HL-60 (cell line): Measurements from ENCODE around the gene CIAO1.

ENCODE experiments used
- DNase-seq, 2 experiments: peaks; one replicate each; pipeline ENCODE4 v3.0.0-alpha.2; 2010 to 2020; ENCODE audit warnings: low read depth in 1 of 2, low spot score in 1 of 2
- H3K27ac ChIP-seq: fragments of 250-450 bp; sonication (Bioruptor Pico); replicated peaks from 2 replicates; pipeline ENCODE4 v1.5.1; 2020; ENCODE audit warnings: mild to moderate bottlenecking, moderate library complexity
- H3K27me3 ChIP-seq: fragments of 250-450 bp; sonication (Bioruptor Pico); 2 replicates; pipeline ENCODE4 v1.5.1; 2021; ENCODE audit warnings: mild to moderate bottlenecking, moderate library complexity; ENCODE audit not compliant: insufficient read depth, poor library complexity, severe bottlenecking
- H3K4me3 ChIP-seq: replicated peaks from 2 replicates; pipeline ENCODE4 v1.5.1; 2011; ENCODE audit warnings: mild to moderate bottlenecking, control low read depth, low read length; ENCODE audit not compliant: insufficient read depth
- GABPA ChIP-seq: IDR thresholded peaks from 2 replicates; pipeline ENCODE4 v1.6.1; 2012; ENCODE audit warnings: low read depth
- POLR2AphosphoS5 ChIP-seq: IDR thresholded peaks from 2 replicates; pipeline ENCODE4 v1.6.1; 2012; ENCODE audit warnings: low read depth
- SPI1 ChIP-seq: IDR thresholded peaks from 2 replicates; pipeline ENCODE4 v1.6.1; 2012; ENCODE audit warnings: low read depth, mild to moderate bottlenecking, borderline replicate concordance
- TF ChIP-seq, protein P1 (sequence below): IDR thresholded peaks from one replicate; pipeline ENCODE4 v1.5.1; 2011; ENCODE audit warnings: low read length, control low read depth, inconsistent platforms; ENCODE audit not compliant: insufficient read depth
- TF ChIP-seq, protein P2 (sequence below): IDR thresholded peaks from 2 replicates; pipeline ENCODE4 v1.6.1; 2012; ENCODE audit warnings: low read depth; ENCODE audit not compliant: insufficient replicate concordance

CIAO1 gene

DNA sequence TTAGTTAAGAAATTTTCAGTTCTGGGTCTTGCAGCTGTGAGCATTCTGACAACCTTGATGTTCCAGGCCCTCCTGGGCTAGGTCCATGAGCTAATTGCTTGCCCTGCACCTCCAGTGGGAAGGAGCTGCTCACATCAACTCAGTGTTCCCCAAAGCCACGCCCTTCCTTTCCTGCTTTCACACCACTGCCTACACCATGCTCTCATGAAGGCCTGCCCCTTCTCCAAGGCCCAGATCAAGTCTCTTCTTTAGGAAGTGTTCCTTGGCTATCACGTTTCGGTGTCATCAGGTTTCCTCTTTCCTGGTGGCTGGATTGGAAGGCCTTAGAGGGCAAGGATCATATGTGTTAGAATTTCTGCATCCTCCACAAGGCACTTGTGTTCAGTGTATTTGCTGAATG lies 19.0 kb upstream of the CIAO1 start:
- DNase-seq: peak in 1 of 2 experiments; percentile 20
- TF ChIP-seq, protein P1, sequence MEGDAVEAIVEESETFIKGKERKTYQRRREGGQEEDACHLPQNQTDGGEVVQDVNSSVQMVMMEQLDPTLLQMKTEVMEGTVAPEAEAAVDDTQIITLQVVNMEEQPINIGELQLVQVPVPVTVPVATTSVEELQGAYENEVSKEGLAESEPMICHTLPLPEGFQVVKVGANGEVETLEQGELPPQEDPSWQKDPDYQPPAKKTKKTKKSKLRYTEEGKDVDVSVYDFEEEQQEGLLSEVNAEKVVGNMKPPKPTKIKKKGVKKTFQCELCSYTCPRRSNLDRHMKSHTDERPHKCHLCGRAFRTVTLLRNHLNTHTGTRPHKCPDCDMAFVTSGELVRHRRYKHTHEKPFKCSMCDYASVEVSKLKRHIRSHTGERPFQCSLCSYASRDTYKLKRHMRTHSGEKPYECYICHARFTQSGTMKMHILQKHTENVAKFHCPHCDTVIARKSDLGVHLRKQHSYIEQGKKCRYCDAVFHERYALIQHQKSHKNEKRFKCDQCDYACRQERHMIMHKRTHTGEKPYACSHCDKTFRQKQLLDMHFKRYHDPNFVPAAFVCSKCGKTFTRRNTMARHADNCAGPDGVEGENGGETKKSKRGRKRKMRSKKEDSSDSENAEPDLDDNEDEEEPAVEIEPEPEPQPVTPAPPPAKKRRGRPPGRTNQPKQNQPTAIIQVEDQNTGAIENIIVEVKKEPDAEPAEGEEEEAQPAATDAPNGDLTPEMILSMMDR: no peak
- TF ChIP-seq SPI1 (no peak), GABPA (no peak), POLR2AphosphoS5 (no peak)
- TF ChIP-seq, protein P2, sequence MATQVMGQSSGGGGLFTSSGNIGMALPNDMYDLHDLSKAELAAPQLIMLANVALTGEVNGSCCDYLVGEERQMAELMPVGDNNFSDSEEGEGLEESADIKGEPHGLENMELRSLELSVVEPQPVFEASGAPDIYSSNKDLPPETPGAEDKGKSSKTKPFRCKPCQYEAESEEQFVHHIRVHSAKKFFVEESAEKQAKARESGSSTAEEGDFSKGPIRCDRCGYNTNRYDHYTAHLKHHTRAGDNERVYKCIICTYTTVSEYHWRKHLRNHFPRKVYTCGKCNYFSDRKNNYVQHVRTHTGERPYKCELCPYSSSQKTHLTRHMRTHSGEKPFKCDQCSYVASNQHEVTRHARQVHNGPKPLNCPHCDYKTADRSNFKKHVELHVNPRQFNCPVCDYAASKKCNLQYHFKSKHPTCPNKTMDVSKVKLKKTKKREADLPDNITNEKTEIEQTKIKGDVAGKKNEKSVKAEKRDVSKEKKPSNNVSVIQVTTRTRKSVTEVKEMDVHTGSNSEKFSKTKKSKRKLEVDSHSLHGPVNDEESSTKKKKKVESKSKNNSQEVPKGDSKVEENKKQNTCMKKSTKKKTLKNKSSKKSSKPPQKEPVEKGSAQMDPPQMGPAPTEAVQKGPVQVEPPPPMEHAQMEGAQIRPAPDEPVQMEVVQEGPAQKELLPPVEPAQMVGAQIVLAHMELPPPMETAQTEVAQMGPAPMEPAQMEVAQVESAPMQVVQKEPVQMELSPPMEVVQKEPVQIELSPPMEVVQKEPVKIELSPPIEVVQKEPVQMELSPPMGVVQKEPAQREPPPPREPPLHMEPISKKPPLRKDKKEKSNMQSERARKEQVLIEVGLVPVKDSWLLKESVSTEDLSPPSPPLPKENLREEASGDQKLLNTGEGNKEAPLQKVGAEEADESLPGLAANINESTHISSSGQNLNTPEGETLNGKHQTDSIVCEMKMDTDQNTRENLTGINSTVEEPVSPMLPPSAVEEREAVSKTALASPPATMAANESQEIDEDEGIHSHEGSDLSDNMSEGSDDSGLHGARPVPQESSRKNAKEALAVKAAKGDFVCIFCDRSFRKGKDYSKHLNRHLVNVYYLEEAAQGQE: no peak
- H3K4me3 ChIP-seq: no peak overlapping the region
- no peak overlapping the region for H3K27ac ChIP-seq
- no peaks in the 10 kb centered on the region for H3K27me3 ChIP-seq

- no peak for TF ChIP-seq GABPA
- TF ChIP-seq, protein P1: no peak
- TF ChIP-seq POLR2AphosphoS5: no peak
- TF ChIP-seq SPI1: no peak
- TF ChIP-seq, protein P2: no peak
- no peak for DNase-seq
- H3K27me3 ChIP-seq: no peaks in the 10 kb centered on the region
- H3K4me3 ChIP-seq: no peak overlapping the region
- H3K27ac ChIP-seq: no peak overlapping the region
Measured at GRCh38 chr2:96247896-96248295, 18.1 kb upstream of the CIAO1 start.

GRCh38 chr2:96248624-96249023 lies 17.4 kb upstream of the CIAO1 start:
- no peak overlapping the region for H3K27ac ChIP-seq
- TF ChIP-seq POLR2AphosphoS5 (no peak), GABPA (no peak), SPI1 (no peak)
- TF ChIP-seq, protein P1: no peak
- TF ChIP-seq, protein P2: no peak
- H3K4me3 ChIP-seq: no peak overlapping the region
- DNase-seq: no peak
- no peaks in the 10 kb centered on the region for H3K27me3 ChIP-seq
